ENCODE measurements around the gene ING5. TPM values are rescaled to one million over a fixed set of nuclear protein-coding genes. Genes with fewer than 3 reads are reported as not detected.

The ING5 gene
- total and polyA plus RNA-seq, 9 donors, result 24.9 to 57.1 (median 39.6) TPM

DNA sequence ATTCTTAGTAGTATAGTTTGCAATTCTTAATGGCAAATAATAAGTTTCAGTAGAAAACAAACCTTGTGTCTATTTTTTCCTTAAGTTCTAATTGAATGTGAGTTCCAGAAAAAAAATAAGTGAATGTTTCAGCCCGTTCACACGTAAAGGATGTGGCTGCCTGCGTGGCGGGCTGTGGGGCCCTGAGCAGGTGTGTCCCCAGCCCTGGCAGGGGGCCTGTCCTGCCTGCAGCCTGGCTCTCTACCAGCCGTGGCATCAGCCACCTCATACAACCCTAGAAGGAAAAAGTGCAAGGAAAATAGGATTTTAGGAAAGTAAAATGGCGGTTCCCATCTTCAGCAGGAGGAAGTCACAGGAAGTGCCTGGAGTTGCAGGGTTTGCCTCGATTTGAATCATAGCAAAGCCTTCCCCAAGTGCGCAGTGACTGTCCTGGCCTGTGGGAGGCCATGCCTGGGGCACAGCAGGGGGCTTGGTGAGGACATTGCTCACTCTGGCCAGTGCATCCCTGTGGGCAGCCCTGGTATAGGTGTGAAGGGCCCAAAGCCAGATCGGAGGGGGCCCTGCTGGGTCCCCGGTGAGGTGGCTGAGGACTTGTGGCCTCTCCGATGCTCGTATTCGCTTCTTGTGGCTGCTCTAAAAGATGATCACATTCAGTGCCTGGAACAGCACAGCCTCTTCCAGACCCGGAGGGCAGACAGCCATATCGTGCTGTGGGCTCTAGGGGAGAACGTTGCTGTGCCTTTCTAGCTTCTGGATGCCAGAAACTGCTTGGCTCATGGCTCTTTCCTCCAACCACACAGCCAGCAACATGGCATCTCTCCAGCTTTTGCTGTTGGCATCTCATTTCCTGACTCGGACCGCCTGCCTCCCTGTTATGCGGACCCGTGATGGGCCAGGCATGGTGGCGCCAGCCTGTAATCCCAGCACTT, 27.8 kb upstream of the ING5 start:
- TF ChIP-seq POLR2A (IDR thresholded peaks at IDR 0.05) (no peak), EP300 (IDR thresholded peaks at IDR 0.05) (no peak), CTCF (IDR thresholded peaks at IDR 0.05) (no peak)
- no peak overlapping the region for H3K27ac ChIP-seq
- 72 to 79% (median 75%) methylated on average over 21 of the region's 21 CpGs for WGBS, 3 donors

DNA sequence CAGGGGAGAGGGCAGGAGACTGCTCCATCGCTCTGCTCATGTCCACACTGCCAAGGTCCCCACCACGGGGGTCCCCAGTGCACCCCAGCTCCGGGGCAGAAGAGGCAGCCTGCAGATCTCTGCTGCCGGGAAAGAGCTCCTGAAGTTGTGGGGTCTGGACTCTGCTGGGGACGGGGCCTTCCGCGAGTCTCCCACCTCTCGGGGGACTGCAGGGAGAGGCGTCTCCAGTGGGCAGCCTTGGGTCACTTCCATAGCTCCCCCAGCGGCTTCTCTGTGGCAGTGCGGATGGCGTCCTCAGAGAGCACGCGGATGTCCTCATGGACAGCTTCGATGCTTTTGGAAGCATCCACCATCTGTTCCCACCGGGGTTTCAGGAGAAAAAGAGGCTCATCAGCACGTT, 26.0 kb upstream of the ING5 start:
- H3K9me3 ChIP-seq, result no peaks in the 10 kb centered on the region
- H3K4me1 ChIP-seq (ENCODE audit: insufficient read depth), result no peaks in the 10 kb centered on the region
- no peak for TF ChIP-seq EP300 (IDR thresholded peaks at IDR 0.05)
- no peak for TF ChIP-seq POLR2A (IDR thresholded peaks at IDR 0.05)
- TF ChIP-seq CTCF (IDR thresholded peaks at IDR 0.05), result no peak
- H3K27me3 ChIP-seq, result no peaks in the 10 kb centered on the region
- no peak overlapping the region for H3K27ac ChIP-seq
- no peaks in the 10 kb centered on the region for H3K36me3 ChIP-seq
- WGBS, 3 donors, result 74 to 81% (median 78%) methylated on average over 16 to 17 of the region's 17 CpGs
- intact Hi-C loops (cut with DNase I), result no loop called here
- no peak overlapping the region for H3K4me3 ChIP-seq
- no peak for DNase-seq

More for the DNA sequence above, 27.8 kb upstream of the ING5 start:
- Histone ChIP-seq H3K4me1 (ENCODE audit: insufficient read depth) (no peaks in the 10 kb centered on the region), H3K9me3 (no peaks in the 10 kb centered on the region), H3K36me3 (no peaks in the 10 kb centered on the region), H3K27me3 (no peaks in the 10 kb centered on the region), H3K4me3 (no peak overlapping the region)
- no peak for DNase-seq
- intact Hi-C loops (cut with DNase I), result no loop called here

- H3K4me1 ChIP-seq (ENCODE audit: insufficient read depth), result peaks cover 2% of the 10 kb centered on the region
- H3K27me3 ChIP-seq, result no peaks in the 10 kb centered on the region
- no peaks in the 10 kb centered on the region for H3K9me3 ChIP-seq
- no peak overlapping the region for H3K27ac ChIP-seq
- intact Hi-C loops (cut with DNase I), result no loop called here
- H3K4me3 ChIP-seq, result no peak overlapping the region
- TF ChIP-seq EP300 (IDR thresholded peaks at IDR 0.05) (no peak), CTCF (IDR thresholded peaks at IDR 0.05) (no peak)
- WGBS, 3 donors, result 80 to 89% (median 85%) methylated on average over 8 to 17 of the region's 17 CpGs
- no peak for DNase-seq
- H3K36me3 ChIP-seq, result no peaks in the 10 kb centered on the region
Measured at GRCh38 chr2:241676665-241677064, 25.2 kb upstream of the ING5 start.

DNA sequence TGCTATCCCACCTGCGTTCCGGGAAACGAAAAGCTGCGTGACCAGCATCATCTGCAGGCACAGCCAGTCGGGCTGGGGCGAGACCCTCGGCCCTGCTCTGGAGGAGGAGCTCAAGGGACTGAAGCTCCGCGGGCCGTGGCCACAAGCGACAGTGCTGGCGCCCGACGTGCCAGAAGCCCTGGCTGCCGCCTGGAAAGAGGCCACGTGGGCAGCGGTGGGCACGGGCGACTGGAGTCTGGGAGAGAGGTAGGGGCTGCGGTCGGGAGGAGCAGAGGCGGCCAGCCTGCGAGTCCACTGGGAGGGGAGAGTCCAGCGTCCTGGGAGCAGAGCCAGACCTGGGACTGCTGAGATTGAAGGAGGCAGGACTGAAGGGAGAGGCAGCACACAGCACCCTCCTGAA, 24.4 kb upstream of the ING5 start:
- Histone ChIP-seq H3K9me3 (no peaks in the 10 kb centered on the region), H3K27ac (no peak overlapping the region), H3K4me1 (ENCODE audit: insufficient read depth) (peaks cover 2% of the 10 kb centered on the region), H3K36me3 (no peaks in the 10 kb centered on the region), H3K4me3 (no peak overlapping the region), H3K27me3 (no peaks in the 10 kb centered on the region)
- DNase-seq, result no peak
- WGBS, 3 donors, result 85 to 88% (median 86%) methylated on average over 24 of the region's 24 CpGs
- intact Hi-C loops (cut with DNase I), result no loop called here
- no peak for TF ChIP-seq CTCF (IDR thresholded peaks at IDR 0.05)
- TF ChIP-seq EP300 (IDR thresholded peaks at IDR 0.05), result no peak
- no peak for TF ChIP-seq POLR2A (IDR thresholded peaks at IDR 0.05)
